ENCODE measurements around the gene PRICKLE4. TPM values are rescaled to one million over a fixed set of nuclear protein-coding genes. Genes with fewer than 3 reads are reported as not detected.

The PRICKLE4 gene
- total RNA-seq, 1 donor from 2014 or later: 2.3 TPM

DNA sequence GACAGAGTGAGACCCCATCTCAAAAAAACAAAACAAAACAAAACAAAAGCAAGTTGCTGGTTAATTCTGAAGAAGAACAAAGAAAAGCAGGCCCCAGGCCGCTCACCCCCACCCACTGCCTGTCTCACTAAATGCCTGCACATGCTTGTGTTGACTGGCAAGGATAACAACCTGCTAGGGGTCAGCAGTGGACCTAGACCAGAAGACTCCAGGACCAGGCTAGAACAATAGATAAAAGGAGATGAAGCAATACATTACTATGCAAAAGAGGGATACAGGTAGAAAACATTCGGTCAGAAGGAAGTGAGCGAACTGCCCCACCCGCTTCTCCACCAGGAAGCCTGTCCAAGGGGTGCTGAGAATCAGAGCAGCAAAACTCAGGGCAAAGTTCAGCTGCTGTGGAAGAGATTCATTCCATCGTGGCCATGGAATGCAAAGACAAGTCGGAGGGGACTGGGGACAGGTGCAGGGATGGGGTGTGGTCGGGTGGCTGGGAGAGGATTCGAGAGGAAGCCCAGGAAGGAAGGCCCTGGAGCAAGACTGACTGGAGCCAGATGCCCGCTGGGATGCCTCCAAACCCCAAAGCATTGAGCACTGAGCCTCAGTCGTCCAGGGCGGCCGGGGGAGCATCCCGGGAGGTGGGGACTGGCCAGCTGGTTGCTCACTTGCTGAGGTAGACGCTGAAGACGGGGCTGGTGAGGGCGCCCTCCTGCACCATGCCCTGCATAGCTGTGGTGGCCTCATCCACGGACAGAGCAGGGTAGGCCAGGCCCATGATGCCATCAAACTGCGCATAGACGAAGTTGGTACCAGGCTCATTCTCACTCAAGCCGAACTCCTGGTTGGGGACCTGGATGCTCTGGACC is 38.7 kb upstream of the PRICKLE4 start:
- H3K27ac Mint-ChIP-seq (ENCODE audit: unreplicated experiment): no peak overlapping the region
- no peak for DNase-seq (ENCODE audit: extremely low spot score, unreplicated experiment)
- TF ChIP-seq, protein P1, sequence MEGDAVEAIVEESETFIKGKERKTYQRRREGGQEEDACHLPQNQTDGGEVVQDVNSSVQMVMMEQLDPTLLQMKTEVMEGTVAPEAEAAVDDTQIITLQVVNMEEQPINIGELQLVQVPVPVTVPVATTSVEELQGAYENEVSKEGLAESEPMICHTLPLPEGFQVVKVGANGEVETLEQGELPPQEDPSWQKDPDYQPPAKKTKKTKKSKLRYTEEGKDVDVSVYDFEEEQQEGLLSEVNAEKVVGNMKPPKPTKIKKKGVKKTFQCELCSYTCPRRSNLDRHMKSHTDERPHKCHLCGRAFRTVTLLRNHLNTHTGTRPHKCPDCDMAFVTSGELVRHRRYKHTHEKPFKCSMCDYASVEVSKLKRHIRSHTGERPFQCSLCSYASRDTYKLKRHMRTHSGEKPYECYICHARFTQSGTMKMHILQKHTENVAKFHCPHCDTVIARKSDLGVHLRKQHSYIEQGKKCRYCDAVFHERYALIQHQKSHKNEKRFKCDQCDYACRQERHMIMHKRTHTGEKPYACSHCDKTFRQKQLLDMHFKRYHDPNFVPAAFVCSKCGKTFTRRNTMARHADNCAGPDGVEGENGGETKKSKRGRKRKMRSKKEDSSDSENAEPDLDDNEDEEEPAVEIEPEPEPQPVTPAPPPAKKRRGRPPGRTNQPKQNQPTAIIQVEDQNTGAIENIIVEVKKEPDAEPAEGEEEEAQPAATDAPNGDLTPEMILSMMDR (IDR thresholded peaks at IDR 0.05): no peak
- H3K36me3 Mint-ChIP-seq (ENCODE audit: unreplicated experiment): no peaks in the 10 kb centered on the region
- no peaks in the 10 kb centered on the region for H3K27me3 Mint-ChIP-seq (ENCODE audit: unreplicated experiment)
- H3K4me1 Mint-ChIP-seq (ENCODE audit: unreplicated experiment): no peaks in the 10 kb centered on the region
- H3K9me3 Mint-ChIP-seq (ENCODE audit: unreplicated experiment): no peaks in the 10 kb centered on the region
- no peak overlapping the region for H3K4me3 Mint-ChIP-seq (ENCODE audit: unreplicated experiment)

DNA sequence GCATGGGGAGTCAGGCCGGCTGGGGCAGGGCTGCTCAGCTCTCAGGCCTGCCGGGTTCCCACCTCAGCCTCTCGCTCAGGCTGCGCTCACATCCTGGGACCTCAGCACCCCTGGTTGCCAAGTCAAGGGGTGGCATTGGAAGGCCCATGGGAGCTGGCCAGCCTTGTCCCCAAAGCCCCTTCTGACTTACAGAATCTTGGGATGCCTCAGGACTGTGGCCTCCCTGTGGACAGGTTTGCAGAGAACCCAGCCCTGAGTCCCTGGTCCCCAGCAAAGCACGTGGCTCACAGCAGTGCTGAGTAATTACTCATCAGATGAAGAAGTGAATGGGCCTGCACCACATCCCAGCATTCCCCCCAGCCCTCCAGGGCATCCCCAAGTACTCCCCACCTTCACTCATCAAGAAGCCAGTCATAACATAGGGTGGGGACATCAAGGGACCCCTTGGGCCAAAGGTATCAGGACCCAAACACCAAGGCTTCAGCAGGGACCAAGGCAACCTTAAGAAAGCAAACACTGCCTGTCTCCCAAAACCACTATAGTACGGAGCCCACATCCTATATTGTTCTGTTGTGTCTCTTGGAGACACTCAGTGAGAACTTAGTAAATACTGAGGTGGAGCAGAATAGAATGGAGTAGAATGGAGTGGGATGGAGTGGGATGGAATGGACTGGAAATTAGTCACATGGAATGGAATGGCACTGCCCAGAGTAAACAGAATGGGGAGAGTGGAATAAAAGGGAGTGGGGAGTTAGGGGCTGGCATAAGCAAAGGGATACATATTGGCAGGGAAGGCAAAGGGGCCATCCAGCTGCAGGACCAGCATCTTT is 37.0 kb upstream of the PRICKLE4 start:
- Mint-ChIP-seq H3K4me1 (ENCODE audit: unreplicated experiment) (no peaks in the 10 kb centered on the region), H3K36me3 (ENCODE audit: unreplicated experiment) (no peaks in the 10 kb centered on the region), H3K4me3 (ENCODE audit: unreplicated experiment) (no peak overlapping the region), H3K27me3 (ENCODE audit: unreplicated experiment) (no peaks in the 10 kb centered on the region), H3K9me3 (ENCODE audit: unreplicated experiment) (no peaks in the 10 kb centered on the region), H3K27ac (ENCODE audit: unreplicated experiment) (no peak overlapping the region)
- DNase-seq (ENCODE audit: extremely low spot score, unreplicated experiment): no peak
- TF ChIP-seq, protein P1 (IDR thresholded peaks at IDR 0.05): no peak

DNA sequence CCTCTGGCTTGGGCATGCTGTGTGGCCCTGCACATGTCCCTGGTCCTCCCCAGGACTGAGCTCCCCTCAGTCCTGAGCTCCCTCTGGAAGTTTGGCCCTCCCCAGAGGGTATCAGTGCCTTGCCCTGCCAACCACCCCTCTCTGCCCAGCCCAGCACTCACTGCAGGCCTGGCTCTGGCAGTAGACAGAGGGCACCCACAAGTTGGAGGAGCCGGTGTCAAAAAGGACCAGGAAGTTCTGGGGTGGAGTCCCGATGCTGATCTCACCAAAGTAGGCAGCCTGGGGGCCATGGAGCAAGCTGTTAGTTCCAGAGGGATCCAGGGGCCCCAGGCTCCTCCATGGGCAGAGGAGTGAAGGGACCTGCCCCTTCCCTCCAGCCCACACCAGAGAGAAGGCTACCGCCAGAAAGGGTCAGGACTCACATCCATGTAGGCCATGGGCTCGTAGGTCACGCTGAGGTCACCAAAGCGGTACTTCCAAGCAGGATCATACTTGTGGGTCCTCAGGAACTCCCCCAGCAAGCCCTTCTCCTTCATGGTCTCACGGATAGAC is 36.3 kb upstream of the PRICKLE4 start:
- TF ChIP-seq, protein P1 (IDR thresholded peaks at IDR 0.05): no peak
- H3K27ac Mint-ChIP-seq (ENCODE audit: unreplicated experiment): no peak overlapping the region
- H3K4me3 Mint-ChIP-seq (ENCODE audit: unreplicated experiment): no peak overlapping the region
- no peaks in the 10 kb centered on the region for H3K36me3 Mint-ChIP-seq (ENCODE audit: unreplicated experiment)
- DNase-seq (ENCODE audit: extremely low spot score, unreplicated experiment): no peak
- H3K27me3 Mint-ChIP-seq (ENCODE audit: unreplicated experiment): no peaks in the 10 kb centered on the region
- no peaks in the 10 kb centered on the region for H3K9me3 Mint-ChIP-seq (ENCODE audit: unreplicated experiment)
- no peaks in the 10 kb centered on the region for H3K4me1 Mint-ChIP-seq (ENCODE audit: unreplicated experiment)

DNA sequence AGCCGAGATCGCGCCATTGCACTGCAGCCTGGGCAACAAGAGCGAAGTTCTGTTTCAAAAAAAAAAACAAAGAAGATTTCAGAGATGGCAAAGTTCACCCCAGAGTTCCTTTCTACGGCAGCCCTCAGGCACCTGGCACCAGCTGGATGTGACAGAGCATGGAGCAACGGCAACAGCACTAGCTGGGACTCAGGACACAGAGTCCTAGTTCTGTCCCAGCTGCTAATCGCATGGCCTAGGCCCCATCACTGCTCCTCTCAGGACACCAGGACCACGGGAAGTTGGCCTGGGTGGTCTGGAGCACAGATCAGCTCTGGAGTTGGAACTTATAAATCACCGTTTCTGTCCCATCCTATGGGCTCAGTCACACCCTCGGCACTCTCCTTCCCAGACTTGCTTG is 34.5 kb upstream of the PRICKLE4 start:
- peaks cover 8% of the 10 kb centered on the region for H3K27me3 Mint-ChIP-seq (ENCODE audit: unreplicated experiment)
- H3K4me1 Mint-ChIP-seq (ENCODE audit: unreplicated experiment): no peaks in the 10 kb centered on the region
- TF ChIP-seq, protein P1 (IDR thresholded peaks at IDR 0.05): no peak
- no peaks in the 10 kb centered on the region for H3K36me3 Mint-ChIP-seq (ENCODE audit: unreplicated experiment)
- DNase-seq (ENCODE audit: extremely low spot score, unreplicated experiment): no peak
- H3K4me3 Mint-ChIP-seq (ENCODE audit: unreplicated experiment): no peak overlapping the region
- H3K27ac Mint-ChIP-seq (ENCODE audit: unreplicated experiment): no peak overlapping the region
- H3K9me3 Mint-ChIP-seq (ENCODE audit: unreplicated experiment): no peaks in the 10 kb centered on the region

Data from osteocyte (in vitro differentiated cells).